Measurements from ENCODE around the gene PRDM2. TPM values are rescaled to one million over a fixed set of nuclear protein-coding genes. Genes with fewer than 3 reads are reported as not detected.
"Not testable (repeated sequence)": the region's sequence is repeated elsewhere in the genome, so short reads cannot be mapped to it uniquely, and the experiment has no call there.

Gene PRDM2
- polyA plus RNA-seq, 1 donor from 2014 or later = 50.3 TPM

- H3K36me3 Mint-ChIP-seq = peaks cover 5% of the 10 kb centered on the region
- H3K27ac Mint-ChIP-seq = peak overlapping the region in 2 of 3 donors; percentile 27 to 64
- peak overlapping the region in 1 of 4 donors; percentile 10 for H3K4me3 Mint-ChIP-seq
- H3K27me3 Mint-ChIP-seq = no peaks in the 10 kb centered on the region
- H3K4me1 Mint-ChIP-seq = peaks cover 53 to 65% (median 58%) of the 10 kb centered on the region in 3 donors
- H3K9me3 Mint-ChIP-seq = no peaks in the 10 kb centered on the region
Observed at GRCh38 chr1:13707164-13707563, 7.2 kb downstream of the PRDM2 start.

DNA sequence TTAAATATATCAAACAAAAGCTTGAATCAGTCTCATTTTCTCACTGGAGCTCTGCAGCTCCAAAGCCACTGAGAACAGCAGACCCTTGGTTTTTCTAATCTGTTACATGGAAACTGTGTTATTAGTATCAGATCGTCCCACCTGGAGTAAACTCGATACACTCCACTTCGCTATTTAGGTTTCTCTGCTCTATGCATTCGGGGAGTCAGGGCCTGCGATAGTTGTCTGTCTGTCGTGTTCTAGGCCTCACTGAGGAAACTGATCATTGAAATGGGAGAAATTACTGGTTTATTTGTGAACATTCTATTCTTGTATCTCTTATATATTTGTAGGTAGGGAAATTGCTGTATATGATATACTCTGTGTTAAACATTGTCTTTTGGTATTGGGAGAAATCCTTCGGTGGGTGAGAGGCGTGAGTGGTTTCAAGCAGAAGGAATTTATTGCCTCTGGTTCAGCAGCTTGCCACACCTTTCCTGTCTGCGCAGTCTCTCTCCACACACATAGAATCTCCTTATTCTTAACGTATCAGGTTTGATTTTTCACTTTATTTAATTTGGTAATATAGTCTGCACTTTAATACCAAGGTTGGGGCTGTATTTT lies 8.5 kb downstream of the PRDM2 start:
- Mint-ChIP-seq H3K4me1 (peaks cover 54 to 66% (median 57%) of the 10 kb centered on the region in 3 donors), H3K27ac (peak overlapping the region in 2 of 3 donors; percentile 12 to 27), H3K36me3 (peaks cover 5% of the 10 kb centered on the region), H3K4me3 (peak overlapping the region in 3 of 4 donors; percentile 10 to 51 (median 13)), H3K9me3 (no peaks in the 10 kb centered on the region), H3K27me3 (no peaks in the 10 kb centered on the region)

GRCh38 chr1:13710086-13710485 lies 10.1 kb downstream of the PRDM2 start:
- peaks cover 5% of the 10 kb centered on the region for H3K36me3 Mint-ChIP-seq
- peak overlapping the region in 2 of 3 donors; percentile 76 to 87 for H3K27ac Mint-ChIP-seq
- peak overlapping the region in 1 of 4 donors; percentile 34 for H3K4me3 Mint-ChIP-seq
- peaks cover 53 to 67% (median 59%) of the 10 kb centered on the region in 3 donors for H3K4me1 Mint-ChIP-seq
- H3K9me3 Mint-ChIP-seq = no peaks in the 10 kb centered on the region
- no peaks in the 10 kb centered on the region for H3K27me3 Mint-ChIP-seq

- Mint-ChIP-seq H3K9me3 (no peaks in the 10 kb centered on the region), H3K4me3 (peak overlapping the region in 2 of 4 donors; percentile 29 to 30), H3K36me3 (peaks cover 3% of the 10 kb centered on the region), H3K27ac (peak overlapping the region; percentile 87 to 98 (median 98)), H3K4me1 (peaks cover 45 to 62% (median 59%) of the 10 kb centered on the region in 3 donors), H3K27me3 (no peaks in the 10 kb centered on the region)
Observed at GRCh38 chr1:13714851-13715250, 14.9 kb downstream of the PRDM2 start.

DNA sequence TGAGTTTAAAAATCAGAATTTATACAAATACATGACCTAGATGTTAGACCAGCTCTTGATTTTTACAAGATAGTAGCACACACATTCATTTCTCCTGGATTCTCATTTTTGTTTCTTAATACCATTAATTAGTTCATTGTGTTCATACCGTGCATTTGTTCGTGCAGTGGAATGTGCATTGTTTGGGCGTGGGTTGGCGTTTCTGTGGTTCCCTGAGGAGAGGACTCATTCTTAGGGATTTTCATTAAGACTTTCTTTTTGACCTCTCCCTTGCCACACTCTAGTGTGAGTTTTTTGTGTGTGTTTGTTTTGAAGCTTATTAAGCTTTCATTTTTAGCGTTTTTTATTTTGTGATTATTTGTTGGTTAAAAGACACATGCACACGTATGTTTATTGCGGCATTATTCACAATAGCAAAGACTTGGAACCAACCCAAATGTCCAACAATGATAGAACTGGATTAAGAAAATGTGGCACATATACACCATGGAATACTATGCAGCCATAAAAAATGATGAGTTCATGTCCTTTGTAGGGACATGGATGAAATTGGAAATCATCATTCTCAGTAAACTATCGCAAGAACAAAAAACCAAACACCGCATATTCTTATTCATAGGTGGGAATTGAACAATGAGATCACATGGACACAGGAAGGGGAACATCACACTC lies 15.8 kb downstream of the PRDM2 start:
- H3K36me3 Mint-ChIP-seq, H3K27me3 Mint-ChIP-seq, H3K9me3 Mint-ChIP-seq: not testable (repeated sequence)
- peaks cover 47 to 59% (median 57%) of the 10 kb centered on the region in 3 donors for H3K4me1 Mint-ChIP-seq
- H3K27ac Mint-ChIP-seq = peak overlapping the region; percentile 86 to 98 (median 87)
- H3K4me3 Mint-ChIP-seq = peak overlapping the region in 1 of 4 donors; percentile 30

DNA sequence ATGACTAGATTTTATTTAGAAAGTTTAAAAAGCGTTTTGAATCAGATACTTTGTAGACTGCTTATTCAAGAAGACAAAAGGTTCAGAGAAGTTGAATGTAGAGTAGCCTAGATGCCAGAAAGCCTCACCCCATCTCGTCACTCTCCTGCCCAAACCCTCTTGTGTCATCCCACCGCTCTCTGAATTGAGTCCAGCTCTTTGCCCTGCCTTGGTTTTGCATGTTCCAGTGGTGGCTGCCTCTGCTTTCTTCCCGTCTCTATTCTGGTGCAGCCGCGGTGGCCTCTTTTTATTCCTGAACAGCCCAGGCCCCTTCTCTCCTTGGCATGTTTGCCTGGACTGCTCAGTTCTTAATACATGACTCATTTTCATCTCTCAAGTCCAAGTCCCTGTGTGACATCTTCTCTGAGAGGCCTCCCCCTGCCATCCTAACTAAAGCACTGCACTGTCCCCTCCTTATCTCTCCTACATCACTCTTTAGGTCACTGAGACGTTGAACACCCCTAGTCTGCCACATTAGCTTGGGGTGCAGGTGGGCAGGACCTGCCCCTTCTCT lies 22.9 kb downstream of the PRDM2 start:
- Mint-ChIP-seq H3K4me1 (peaks cover 39 to 67% (median 66%) of the 10 kb centered on the region in 3 donors), H3K36me3 (peaks cover 6% of the 10 kb centered on the region), H3K9me3 (no peaks in the 10 kb centered on the region)

GRCh38 chr1:13723810-13724209 lies 23.8 kb downstream of the PRDM2 start:
- Mint-ChIP-seq H3K9me3 (no peaks in the 10 kb centered on the region), H3K4me3 (no peak overlapping the region), H3K27ac (peak overlapping the region; percentile 87 to 93 (median 92)), H3K36me3 (peaks cover 5% of the 10 kb centered on the region), H3K4me1 (peaks cover 46 to 70% (median 66%) of the 10 kb centered on the region in 3 donors), H3K27me3 (no peaks in the 10 kb centered on the region)

More for the DNA sequence above, 22.9 kb downstream of the PRDM2 start:
- Mint-ChIP-seq H3K27ac (peak overlapping the region; percentile 84 to 92 (median 87)), H3K27me3 (no peaks in the 10 kb centered on the region), H3K4me3 (peak overlapping the region in 1 of 4 donors; percentile 17)

- Mint-ChIP-seq H3K4me1 (peaks cover 46 to 76% (median 75%) of the 10 kb centered on the region in 3 donors), H3K36me3 (peaks cover 3% of the 10 kb centered on the region), H3K27me3 (no peaks in the 10 kb centered on the region), H3K9me3 (no peaks in the 10 kb centered on the region), H3K27ac (peak overlapping the region; percentile 93 to 98 (median 96)), H3K4me3 (peak overlapping the region; percentile 21 to 63 (median 31))
Observed at GRCh38 chr1:13725714-13726175, 25.8 kb downstream of the PRDM2 start.

- Mint-ChIP-seq H3K27ac (peak overlapping the region; percentile 93 to 99 (median 98)), H3K36me3 (peaks cover 5% of the 10 kb centered on the region), H3K4me1 (peaks cover 49 to 87% (median 85%) of the 10 kb centered on the region in 3 donors), H3K9me3 (no peaks in the 10 kb centered on the region), H3K27me3 (no peaks in the 10 kb centered on the region), H3K4me3 (peak overlapping the region; percentile 59 to 85 (median 84))
Observed at GRCh38 chr1:13728091-13728715, 28.2 kb downstream of the PRDM2 start.

DNA sequence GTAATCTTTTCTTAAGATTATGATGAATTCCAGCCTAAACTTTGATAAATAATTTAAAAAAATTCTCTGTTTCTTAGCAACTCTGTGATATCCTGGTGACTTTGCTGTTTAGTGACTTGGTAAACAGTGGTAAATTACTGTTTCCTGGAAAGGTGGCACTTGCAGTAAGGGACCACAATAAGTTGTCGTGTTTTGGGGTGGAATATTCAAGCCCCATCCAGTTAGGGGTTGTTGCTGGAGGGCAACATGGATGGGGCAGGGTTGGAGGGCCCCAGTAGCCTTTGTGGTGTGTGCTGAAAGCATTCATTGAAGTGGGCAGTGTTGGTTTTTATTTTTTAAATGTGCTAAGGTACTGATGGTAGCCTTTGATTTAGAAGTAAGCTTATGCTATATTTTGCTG lies 30.3 kb downstream of the PRDM2 start:
- H3K4me1 Mint-ChIP-seq = peaks cover 64 to 87% (median 83%) of the 10 kb centered on the region in 3 donors
- peak overlapping the region; percentile 77 to 89 (median 82) for H3K4me3 Mint-ChIP-seq
- H3K36me3 Mint-ChIP-seq = peaks cover 5% of the 10 kb centered on the region
- H3K27me3 Mint-ChIP-seq = no peaks in the 10 kb centered on the region
- peak overlapping the region; percentile 93 to 99 (median 98) for H3K27ac Mint-ChIP-seq
- no peaks in the 10 kb centered on the region for H3K9me3 Mint-ChIP-seq

GRCh38 chr1:13730751-13731482 lies 30.9 kb downstream of the PRDM2 start:
- peak overlapping the region; percentile 77 to 89 (median 82) for H3K4me3 Mint-ChIP-seq
- peak overlapping the region; percentile 93 to 99 (median 98) for H3K27ac Mint-ChIP-seq
- H3K36me3 Mint-ChIP-seq = peaks cover 5% of the 10 kb centered on the region
- no peaks in the 10 kb centered on the region for H3K9me3 Mint-ChIP-seq
- peaks cover 61 to 85% (median 79%) of the 10 kb centered on the region in 3 donors for H3K4me1 Mint-ChIP-seq
- H3K27me3 Mint-ChIP-seq = no peaks in the 10 kb centered on the region

DNA sequence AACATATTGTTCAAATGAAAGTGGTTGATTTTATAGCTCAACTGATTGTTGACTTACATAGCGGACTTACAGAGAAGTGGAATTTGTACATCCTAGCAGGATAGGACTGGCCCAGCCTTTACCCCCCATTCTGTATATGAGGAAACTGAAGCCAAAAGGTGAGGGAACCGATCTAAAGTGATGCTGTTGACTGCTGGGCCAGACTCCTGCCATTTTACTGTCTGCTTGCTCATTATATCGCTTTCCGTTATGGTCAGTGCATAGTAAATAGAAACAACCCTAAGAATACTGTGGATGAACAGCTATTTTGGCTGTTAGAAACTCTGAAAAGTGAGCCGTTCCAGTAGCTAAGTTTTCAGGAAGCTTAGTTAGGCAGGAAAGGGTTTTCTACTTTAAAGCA lies 31.9 kb downstream of the PRDM2 start:
- Mint-ChIP-seq H3K4me3 (peak overlapping the region; percentile 25 to 84 (median 78)), H3K36me3 (peaks cover 3% of the 10 kb centered on the region), H3K27me3 (no peaks in the 10 kb centered on the region), H3K4me1 (peaks cover 53 to 76% (median 69%) of the 10 kb centered on the region in 3 donors), H3K9me3 (no peaks in the 10 kb centered on the region), H3K27ac (peak overlapping the region; percentile 93 to 99 (median 98))

DNA sequence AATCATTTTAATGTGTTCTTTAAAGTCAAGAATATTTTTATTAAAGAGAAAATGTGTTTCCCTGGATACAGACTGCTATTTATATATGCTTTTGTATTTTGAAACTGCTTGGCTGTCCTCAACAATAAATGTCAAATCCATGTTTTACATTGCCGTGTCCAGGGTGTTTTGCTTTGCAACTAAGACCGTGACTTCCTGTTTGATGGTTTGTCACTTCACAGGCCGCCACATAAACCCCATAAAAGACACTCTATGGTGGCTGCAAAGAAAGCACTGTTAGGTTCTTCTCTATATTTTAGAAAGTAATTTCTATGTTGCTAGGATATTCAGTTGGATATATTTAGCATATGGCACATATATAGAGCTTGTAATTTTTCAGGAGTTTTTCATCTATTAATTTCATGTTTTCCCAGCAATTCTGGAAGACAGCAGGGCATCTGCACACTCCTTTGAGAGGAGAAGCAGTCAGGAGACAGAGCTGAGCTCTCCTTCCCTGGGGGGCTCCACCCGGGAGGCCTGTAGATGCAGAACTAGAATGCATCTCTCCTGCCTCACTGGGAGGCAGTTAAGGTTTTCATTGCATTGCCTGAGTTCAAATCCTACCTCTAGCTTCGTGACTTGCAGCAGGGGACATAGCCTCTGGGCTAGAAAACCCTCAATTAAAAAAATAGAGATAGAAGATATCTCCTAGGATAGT lies 33.1 kb downstream of the PRDM2 start:
- peaks cover 47 to 69% (median 60%) of the 10 kb centered on the region in 3 donors for H3K4me1 Mint-ChIP-seq
- H3K27ac Mint-ChIP-seq = peak overlapping the region; percentile 93 to 99 (median 98)
- no peaks in the 10 kb centered on the region for H3K27me3 Mint-ChIP-seq
- H3K36me3 Mint-ChIP-seq = peaks cover 3% of the 10 kb centered on the region
- no peaks in the 10 kb centered on the region for H3K9me3 Mint-ChIP-seq
- peak overlapping the region; percentile 34 to 91 (median 83) for H3K4me3 Mint-ChIP-seq
